ENCODE measurements around the gene TEX261. TPM values are rescaled to one million over a fixed set of nuclear protein-coding genes. Genes with fewer than 3 reads are reported as not detected.

TEX261 gene
- total and polyA plus RNA-seq, 2 of the 8 experiments (the other 6 are each of a cell fraction or from before 2014, with no cell fraction given), result 25.2 to 30.1 TPM

DNA sequence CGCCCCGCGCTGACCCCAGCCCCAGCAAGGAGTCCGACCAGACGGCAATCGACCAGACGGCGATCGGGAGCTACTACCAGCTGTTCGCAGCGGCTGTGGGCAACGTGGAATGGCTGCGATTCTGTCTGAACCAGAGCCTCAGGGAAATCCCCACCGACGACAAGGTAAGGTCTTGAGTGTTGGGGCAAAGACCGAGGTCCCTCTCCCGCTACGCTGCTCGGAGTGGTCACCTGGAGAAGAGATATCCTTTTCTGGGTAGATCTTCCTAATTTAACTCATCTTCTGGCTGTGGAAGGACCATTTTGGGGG lies 15.5 kb downstream of the TEX261 start:
- POLR2A ChIA-PET (ENCODE audit: partially characterized antibody), result no interaction called here
- Histone ChIP-seq H3K23me2 (ENCODE audit: low read depth, low read length) (peaks cover 5% of the 10 kb centered on the region; the same call in 1 of the 2 replicates), H2BK120ac (replicated peaks; ENCODE audit: low read depth, low read length) (no peak overlapping the region), H2BK15ac (ENCODE audit: low read length) (no peak overlapping the region), H2AK5ac (ENCODE audit: low read depth, low read length) (no peak overlapping the region), H3K27ac (ENCODE audit: low read depth, low read length) (no peak overlapping the region), H2AFZ (ENCODE audit: low read length) (peak overlapping the region; percentile 70; the same call in 1 of the 2 replicates), H3K79me1 (ENCODE audit: low read depth, low read length) (no peaks in the 10 kb centered on the region), H3K4ac (replicated peaks; ENCODE audit: insufficient read length, low read depth, low read length) (no peak overlapping the region), H4K91ac (replicated peaks; ENCODE audit: insufficient read length, low read length) (no peak overlapping the region), H2BK20ac (ENCODE audit: low read length) (no peak overlapping the region), H2BK5ac (ENCODE audit: low read depth, low read length) (no peak overlapping the region), H3K56ac (replicated peaks; ENCODE audit: insufficient read length, low read depth, low read length) (no peak overlapping the region), H3K4me2 (ENCODE audit: insufficient read depth in 1 of 2, low read depth in 2 of 2, low read length in 2 of 2) (peak overlapping the region; percentile 64 to 79), H3K14ac (ENCODE audit: insufficient read length) (no peak overlapping the region), H4K8ac (ENCODE audit: extremely low read depth, insufficient read depth, low read length) (no peak overlapping the region; the same call in 1 of the 2 replicates), H3K27me3 (replicated peaks in 1 of 4; ENCODE audit: control insufficient read depth in 3 of 4, extremely low read depth in 1 of 4, insufficient read depth in 3 of 4, low read length in 3 of 4) (peaks cover 0 to 29% (median 10%) of the 10 kb centered on the region in 4 experiments; a peak in 5 of 7 replicates), H3K79me2 (ENCODE audit: control insufficient read depth in 1 of 2, insufficient read depth in 2 of 2, low read length in 2 of 2) (no peaks in the 10 kb centered on the region), H3K9me3 (ENCODE audit: insufficient read depth in 2 of 2, low read depth in 1 of 2, low read length in 1 of 2) (no peaks in the 10 kb centered on the region), H2BK12ac (ENCODE audit: low read depth, low read length) (no peak overlapping the region), H3K9ac (replicated peaks in 1 of 4; ENCODE audit: extremely low read depth in 1 of 4, low read depth in 3 of 4, low read length in 3 of 4) (no peak overlapping the region), H4K20me1 (replicated peaks in 1 of 2; ENCODE audit: control insufficient read depth in 1 of 2, insufficient read depth in 2 of 2, low read length in 2 of 2) (peaks cover 0 to 3% of the 10 kb centered on the region in 2 experiments), H3K23ac (ENCODE audit: insufficient read length) (no peak overlapping the region), H3K4me3 (ENCODE audit: extremely low read depth in 1 of 4, insufficient read depth in 2 of 4, low read depth in 3 of 4, low read length in 4 of 4) (peak overlapping the region; percentile 56 to 72 (median 66)), H3K36me3 (ENCODE audit: control insufficient read depth in 2 of 4, insufficient read depth in 4 of 4, low read length in 3 of 4) (no peaks in the 10 kb centered on the region), H4K5ac (ENCODE audit: insufficient read length, low read depth, low read length) (no peak overlapping the region), H3K4me1 (replicated peaks in 1 of 4; ENCODE audit: control insufficient read depth in 3 of 4, insufficient read depth in 4 of 4, low read length in 3 of 4) (peaks cover 0 to 14% (median 4%) of the 10 kb centered on the region in 4 experiments; a peak in 6 of 7 replicates), H3K18ac (ENCODE audit: extremely low read depth, low read length) (peak overlapping the region; percentile 24; the same call in 1 of the 2 replicates)
- no peak for FAIRE-seq
- CTCF ChIA-PET (ENCODE audit: partially characterized antibody), result interaction anchor here (0.7 to 3.8 kb wide), 7 partner anchors 14 to 153 kb away, joined by 3 to 32 read pairs (median 5); no protein-coding TSS in a partner anchor
- no peak for DNase-seq (ENCODE audit: low read depth in 1 of 2, low spot score in 2 of 2)
- 25% methylated on average over 19 of the region's 19 CpGs; no CpG with 5 or more reads in 1 of the 2 experiments for WGBS, 2 experiments (ENCODE audit: extremely low coverage in 1 of 2, insufficient coverage in 1 of 2, insufficient read length in 1 of 2, insufficient replicate concordance in 2 of 2, low coverage in 1 of 2, low lambda C conversion rate in 2 of 2, missing lambda C conversion rate in 1 of 2)
- TF ChIP-seq EGR1 (IDR thresholded peaks at IDR 0.05; ENCODE audit: borderline replicate concordance, low read depth, low read length), result no peak
- no peak for TF ChIP-seq FOSL1 (IDR thresholded peaks at IDR 0.05; ENCODE audit: insufficient read depth, low read depth, low read length)

Measured in H1 (cell line).